Measurements from ENCODE around the gene EMC1. TPM values are rescaled to one million over a fixed set of nuclear protein-coding genes. Genes with fewer than 3 reads are reported as not detected.

EMC1 gene
- total RNA-seq, 2 experiments from 2014 or later = 36.6 to 38.9 TPM

- H3K9me3 Mint-ChIP-seq (ENCODE audit: insufficient read depth) = no peaks in the 10 kb centered on the region
- peak overlapping the region; percentile 96 for H3K4me3 Mint-ChIP-seq
- H3K4me1 Mint-ChIP-seq (ENCODE audit: low read depth) = peaks cover 74% of the 10 kb centered on the region
- H3K27ac Mint-ChIP-seq = peak overlapping the region; percentile 97
- ChIA-PET POLR2A (interaction anchor here (1.0 to 1.7 kb wide), 4 partner anchors 12 to 388 kb away, joined by 3 to 9 read pairs (median 4); partner anchors contain the start of gene MRTO4), CTCF (interaction anchor here (1.8 to 2.1 kb wide), 2 partner anchors 30 to 32 kb away, joined by 11 read pairs; no protein-coding TSS in a partner anchor)
- no peaks in the 10 kb centered on the region for H3K27me3 Mint-ChIP-seq (ENCODE audit: low read depth)
- DNase-seq = peak; percentile 61
- peak; percentile 31 for ATAC-seq
- peaks cover 34% of the 10 kb centered on the region for H3K36me3 Mint-ChIP-seq (ENCODE audit: low read depth)
These were observed 41.8 kb downstream of the EMC1 start for GRCh38 chr1:19209439-19209989.

- DNase-seq (no peak), ATAC-seq (no peak)
- CTCF ChIA-PET = interaction anchor here (0.8 to 2.1 kb wide), 4 partner anchors 11 to 32 kb away, joined by 3 to 11 read pairs (median 9); no protein-coding TSS in a partner anchor
- H3K4me1 Mint-ChIP-seq (ENCODE audit: low read depth) = peaks cover 72% of the 10 kb centered on the region
- H3K27ac Mint-ChIP-seq = peak overlapping the region; percentile 97
- peaks cover 30% of the 10 kb centered on the region for H3K36me3 Mint-ChIP-seq (ENCODE audit: low read depth)
- no peaks in the 10 kb centered on the region for H3K27me3 Mint-ChIP-seq (ENCODE audit: low read depth)
- no peaks in the 10 kb centered on the region for H3K9me3 Mint-ChIP-seq (ENCODE audit: insufficient read depth)
- POLR2A ChIA-PET = interaction anchor here (0.6 to 1.7 kb wide), 6 partner anchors 11 to 389 kb away, joined by 3 to 9 read pairs (median 3); partner anchors contain the start of genes EMC1 and MRTO4
- H3K4me3 Mint-ChIP-seq = peak overlapping the region; percentile 96
These were observed 42.5 kb downstream of the EMC1 start for GRCh38 chr1:19208710-19209438.

- DNase-seq (no peak), ATAC-seq (no peak)
- POLR2A ChIA-PET = no interaction called here
- CTCF ChIA-PET = interaction anchor here (1.0 to 1.2 kb wide), 2 partner anchors 10 to 32 kb away, joined by 3 read pairs; no protein-coding TSS in a partner anchor
- H3K4me1 Mint-ChIP-seq (ENCODE audit: low read depth) = peaks cover 66% of the 10 kb centered on the region
- no peak overlapping the region for H3K27ac Mint-ChIP-seq
- no peaks in the 10 kb centered on the region for H3K27me3 Mint-ChIP-seq (ENCODE audit: low read depth)
- peaks cover 25% of the 10 kb centered on the region for H3K36me3 Mint-ChIP-seq (ENCODE audit: low read depth)
- no peak overlapping the region for H3K4me3 Mint-ChIP-seq
- no peaks in the 10 kb centered on the region for H3K9me3 Mint-ChIP-seq (ENCODE audit: insufficient read depth)
These were observed 44.4 kb downstream of the EMC1 start for GRCh38 chr1:19206947-19207346.

GRCh38 chr1:19205845-19206244, 45.5 kb downstream of the EMC1 start:
- Mint-ChIP-seq H3K36me3 (ENCODE audit: low read depth) (peaks cover 22% of the 10 kb centered on the region), H3K4me1 (ENCODE audit: low read depth) (peaks cover 58% of the 10 kb centered on the region), H3K27ac (no peak overlapping the region), H3K27me3 (ENCODE audit: low read depth) (no peaks in the 10 kb centered on the region), H3K9me3 (ENCODE audit: insufficient read depth) (no peaks in the 10 kb centered on the region), H3K4me3 (no peak overlapping the region)
- ATAC-seq (no peak), DNase-seq (no peak)
- ChIA-PET CTCF (interaction anchor here (0.8 to 2.6 kb wide), 3 partner anchors 13 to 298 kb away, joined by 3 to 9 read pairs (median 6); no protein-coding TSS in a partner anchor), POLR2A (no interaction called here)

- CTCF ChIA-PET = interaction anchor here (1.0 to 2.6 kb wide), 3 partner anchors 26 to 298 kb away, joined by 4 to 9 read pairs (median 6); no protein-coding TSS in a partner anchor
These were observed 45.9 kb downstream of the EMC1 start for GRCh38 chr1:19205403-19205802.

GRCh38 chr1:19204446-19205266, 46.7 kb downstream of the EMC1 start:
- Mint-ChIP-seq H3K4me3 (no peak overlapping the region), H3K36me3 (ENCODE audit: low read depth) (peaks cover 22% of the 10 kb centered on the region), H3K9me3 (ENCODE audit: insufficient read depth) (no peaks in the 10 kb centered on the region), H3K27me3 (ENCODE audit: low read depth) (no peaks in the 10 kb centered on the region), H3K4me1 (ENCODE audit: low read depth) (peaks cover 56% of the 10 kb centered on the region), H3K27ac (peak overlapping the region; percentile 7)
- ChIA-PET POLR2A (no interaction called here), CTCF (interaction anchor here (1.0 to 2.6 kb wide), 3 partner anchors 25 to 297 kb away, joined by 4 to 9 read pairs (median 6); no protein-coding TSS in a partner anchor)
- DNase-seq (no peak), ATAC-seq (no peak)

More at GRCh38 chr1:19205403-19205802, 45.9 kb downstream of the EMC1 start:
- Mint-ChIP-seq H3K9me3 (ENCODE audit: insufficient read depth) (no peaks in the 10 kb centered on the region), H3K36me3 (ENCODE audit: low read depth) (peaks cover 21% of the 10 kb centered on the region), H3K27ac (no peak overlapping the region), H3K4me1 (ENCODE audit: low read depth) (peaks cover 56% of the 10 kb centered on the region), H3K27me3 (ENCODE audit: low read depth) (no peaks in the 10 kb centered on the region), H3K4me3 (no peak overlapping the region)
- POLR2A ChIA-PET = no interaction called here
- DNase-seq (no peak), ATAC-seq (no peak)

- no peak for ATAC-seq
- no peaks in the 10 kb centered on the region for H3K9me3 Mint-ChIP-seq (ENCODE audit: insufficient read depth)
- H3K4me3 Mint-ChIP-seq = no peak overlapping the region
- H3K36me3 Mint-ChIP-seq (ENCODE audit: low read depth) = peaks cover 32% of the 10 kb centered on the region
- ChIA-PET CTCF (no interaction called here), POLR2A (interaction anchor here (0.6 kb wide), 1 partner anchor 229 kb away, joined by 4 read pairs; no protein-coding TSS in a partner anchor)
- no peak for DNase-seq
- peaks cover 48% of the 10 kb centered on the region for H3K4me1 Mint-ChIP-seq (ENCODE audit: low read depth)
- H3K27me3 Mint-ChIP-seq (ENCODE audit: low read depth) = no peaks in the 10 kb centered on the region
- no peak overlapping the region for H3K27ac Mint-ChIP-seq
These were observed 47.9 kb downstream of the EMC1 start for GRCh38 chr1:19203440-19203839.

- Mint-ChIP-seq H3K36me3 (ENCODE audit: low read depth) (peaks cover 38% of the 10 kb centered on the region), H3K27me3 (ENCODE audit: low read depth) (no peaks in the 10 kb centered on the region), H3K9me3 (ENCODE audit: insufficient read depth) (no peaks in the 10 kb centered on the region), H3K4me3 (no peak overlapping the region), H3K4me1 (ENCODE audit: low read depth) (peaks cover 39% of the 10 kb centered on the region), H3K27ac (no peak overlapping the region)
- ATAC-seq (no peak), DNase-seq (no peak)
- POLR2A ChIA-PET = interaction anchor here (0.9 kb wide), 1 partner anchor 9 kb away, joined by 3 read pairs; no protein-coding TSS in a partner anchor
- CTCF ChIA-PET = interaction anchor here (1.3 kb wide), 1 partner anchor 154 kb away, joined by 3 read pairs; no protein-coding TSS in a partner anchor
These were observed 48.9 kb downstream of the EMC1 start for GRCh38 chr1:19202396-19202795.

GRCh38 chr1:19199969-19200604, 51.2 kb downstream of the EMC1 start:
- DNase-seq = no peak
- Mint-ChIP-seq H3K27ac (no peak overlapping the region), H3K4me1 (ENCODE audit: low read depth) (peaks cover 23% of the 10 kb centered on the region), H3K9me3 (ENCODE audit: insufficient read depth) (no peaks in the 10 kb centered on the region), H3K36me3 (ENCODE audit: low read depth) (peaks cover 48% of the 10 kb centered on the region), H3K27me3 (ENCODE audit: low read depth) (no peaks in the 10 kb centered on the region), H3K4me3 (no peak overlapping the region)
- no peak for ATAC-seq
- ChIA-PET CTCF (interaction anchor here (1.3 kb wide), 1 partner anchor 20 kb away, joined by 10 read pairs; no protein-coding TSS in a partner anchor), POLR2A (interaction anchor here (0.7 to 1.2 kb wide), 2 partner anchors 12 to 243 kb away, joined by 3 read pairs; no protein-coding TSS in a partner anchor)

- Mint-ChIP-seq H3K36me3 (ENCODE audit: low read depth) (peaks cover 48% of the 10 kb centered on the region), H3K27ac (no peak overlapping the region), H3K4me3 (no peak overlapping the region), H3K27me3 (ENCODE audit: low read depth) (no peaks in the 10 kb centered on the region), H3K9me3 (ENCODE audit: insufficient read depth) (no peaks in the 10 kb centered on the region), H3K4me1 (ENCODE audit: low read depth) (peaks cover 16% of the 10 kb centered on the region)
- ATAC-seq (no peak), DNase-seq (no peak)
- ChIA-PET POLR2A (no interaction called here), CTCF (interaction anchor here (1.3 to 2.0 kb wide), 2 partner anchors 9 to 20 kb away, joined by 7 to 10 read pairs; no protein-coding TSS in a partner anchor)
These were observed 51.9 kb downstream of the EMC1 start for GRCh38 chr1:19199329-19199968.
